Raji (cell line): ENCODE measurements around the gene CMAS.

Experiments
- POLR2A ChIP-seq: IDR thresholded peaks from 2 replicates; pipeline ENCODE4 v1.6.1; 2011; ENCODE audit warnings: low read depth, low read length, control low read depth; ENCODE audit not compliant: insufficient read depth

CMAS gene

GRCh38 chr12:22084852-22085251 is 38.8 kb downstream of the CMAS start:
- TF ChIP-seq POLR2A: no peak

DNA sequence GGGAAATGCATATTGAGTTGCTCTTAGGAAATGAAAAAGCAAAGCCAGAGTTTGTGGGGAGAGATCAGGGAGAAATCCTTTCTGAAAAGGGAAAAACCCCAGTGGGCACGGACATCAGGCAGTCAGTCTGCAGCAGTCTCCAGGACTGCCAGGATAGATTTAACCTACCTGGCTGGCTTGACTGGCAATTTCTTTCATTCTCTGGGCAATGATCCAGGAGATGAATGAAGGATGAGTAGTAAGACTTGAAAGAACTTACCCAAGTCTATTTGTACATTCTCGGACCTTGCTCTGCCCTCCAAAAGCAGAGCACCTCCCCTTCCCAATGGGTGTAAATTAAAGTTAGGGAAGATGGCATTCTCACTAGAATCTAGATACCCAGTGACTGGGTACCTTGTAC is 42.9 kb downstream of the CMAS start:
- no peak for TF ChIP-seq POLR2A

DNA sequence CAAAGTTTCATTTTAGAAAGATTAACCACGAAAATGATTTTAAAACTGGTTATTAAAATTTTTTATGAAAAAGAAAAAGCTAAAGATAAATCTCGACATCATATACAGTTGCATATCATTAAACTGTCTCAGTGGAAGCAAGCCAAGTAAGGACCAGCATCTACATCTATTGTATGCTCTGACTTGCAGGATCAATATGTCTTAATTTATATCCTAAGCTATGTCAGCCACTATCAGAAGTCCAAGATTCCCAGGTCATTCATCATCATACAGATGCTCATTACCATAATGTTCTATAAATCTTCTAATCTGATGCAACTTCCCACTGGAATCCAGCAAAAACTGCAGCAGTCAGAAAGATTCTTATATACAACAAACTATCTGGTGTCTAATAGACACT is 43.5 kb downstream of the CMAS start:
- TF ChIP-seq POLR2A: no peak

DNA sequence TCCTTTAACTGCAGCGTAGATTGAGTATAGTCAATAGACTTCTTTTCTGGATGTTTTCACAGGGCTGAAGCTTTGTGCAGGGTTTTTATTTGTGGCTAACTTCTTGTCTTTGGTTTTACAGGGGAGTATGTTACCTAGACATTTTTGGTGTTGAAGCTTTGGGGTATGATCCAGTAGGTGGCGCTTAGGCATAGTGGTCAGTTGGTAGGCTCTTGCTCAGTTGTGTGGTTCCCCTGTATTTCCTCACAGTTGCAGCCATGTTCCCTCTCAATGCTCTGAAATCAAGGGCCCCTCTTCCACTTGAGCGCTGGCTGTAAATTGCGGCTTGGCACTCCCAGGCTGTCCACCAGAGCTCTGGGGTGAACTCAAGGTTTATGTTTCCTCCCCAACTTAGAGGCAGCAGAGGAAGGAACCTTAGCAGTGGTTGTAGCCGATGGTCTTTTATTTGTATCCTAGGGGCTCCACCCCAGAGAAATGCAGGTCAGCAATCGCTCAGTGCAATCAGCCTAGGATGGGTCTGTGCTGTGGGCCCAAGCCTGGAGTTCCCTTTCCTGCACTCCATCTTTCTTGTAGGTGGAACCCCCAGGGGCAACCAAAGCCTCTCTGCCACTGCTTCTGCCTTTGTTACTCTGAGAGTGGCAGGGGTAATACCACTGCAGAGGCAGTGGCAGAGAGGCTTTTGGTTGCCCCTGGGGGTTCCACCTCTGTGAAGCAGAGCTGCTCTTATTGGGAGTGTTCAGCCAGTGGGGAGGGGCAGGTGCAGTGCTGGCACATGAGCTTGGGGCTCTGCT is 55.1 kb downstream of the CMAS start:
- TF ChIP-seq POLR2A: no peak

DNA sequence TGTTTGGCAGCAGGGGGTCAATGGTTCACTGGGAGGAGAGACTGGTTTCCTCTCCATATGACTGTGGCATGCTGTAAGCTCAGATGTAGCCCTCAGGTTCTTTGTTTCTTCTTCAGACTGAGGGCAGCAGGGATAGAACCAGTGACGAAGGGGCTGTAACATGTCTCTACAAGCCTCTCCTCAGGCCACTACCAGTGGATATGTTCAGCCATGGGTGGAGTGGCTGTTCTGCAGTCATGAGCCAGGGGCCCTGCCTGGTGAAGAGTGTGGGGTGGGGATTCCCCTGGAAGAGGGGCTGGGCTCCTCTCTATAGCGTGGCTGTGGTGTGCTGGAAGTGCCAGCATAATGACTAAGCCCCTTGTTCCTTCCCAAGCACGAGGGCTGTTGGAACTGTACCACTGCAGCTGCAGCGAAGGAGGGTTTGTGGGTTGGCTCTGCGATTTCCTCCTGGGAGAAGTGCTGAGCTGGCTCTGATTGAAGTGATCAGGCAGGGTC is 55.8 kb downstream of the CMAS start:
- TF ChIP-seq POLR2A: no peak

GRCh38 chr12:22103418-22103817 is 57.4 kb downstream of the CMAS start:
- no peak for TF ChIP-seq POLR2A

DNA sequence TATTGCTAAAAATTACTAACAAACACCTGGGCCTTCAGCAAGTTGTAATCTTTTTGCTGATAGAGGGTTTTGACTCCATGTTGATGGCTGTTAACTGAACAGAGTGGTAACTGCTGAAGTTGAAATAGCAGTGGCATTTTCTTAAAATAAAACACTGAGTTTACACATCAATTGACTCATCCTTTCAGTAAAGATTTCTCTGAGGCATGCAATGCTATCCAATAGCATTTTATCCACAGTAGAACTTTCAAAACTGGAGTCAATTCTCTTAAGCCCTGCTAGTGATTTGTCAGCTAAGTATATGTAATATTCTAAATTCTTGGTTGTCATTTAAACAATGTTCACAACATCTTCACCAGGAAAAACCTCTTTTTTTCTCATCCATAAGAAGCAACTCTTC is 59.5 kb downstream of the CMAS start:
- no peak for TF ChIP-seq POLR2A

GRCh38 chr12:22110176-22110575 is 64.2 kb downstream of the CMAS start:
- TF ChIP-seq POLR2A: no peak
